ENCODE measurements around the gene ZCRB1.
"Not testable (repeated sequence)": the region's sequence is repeated elsewhere in the genome, so short reads cannot be mapped to it uniquely, and the experiment has no call there.

Gene ZCRB1, protein sequence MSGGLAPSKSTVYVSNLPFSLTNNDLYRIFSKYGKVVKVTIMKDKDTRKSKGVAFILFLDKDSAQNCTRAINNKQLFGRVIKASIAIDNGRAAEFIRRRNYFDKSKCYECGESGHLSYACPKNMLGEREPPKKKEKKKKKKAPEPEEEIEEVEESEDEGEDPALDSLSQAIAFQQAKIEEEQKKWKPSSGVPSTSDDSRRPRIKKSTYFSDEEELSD

DNA sequence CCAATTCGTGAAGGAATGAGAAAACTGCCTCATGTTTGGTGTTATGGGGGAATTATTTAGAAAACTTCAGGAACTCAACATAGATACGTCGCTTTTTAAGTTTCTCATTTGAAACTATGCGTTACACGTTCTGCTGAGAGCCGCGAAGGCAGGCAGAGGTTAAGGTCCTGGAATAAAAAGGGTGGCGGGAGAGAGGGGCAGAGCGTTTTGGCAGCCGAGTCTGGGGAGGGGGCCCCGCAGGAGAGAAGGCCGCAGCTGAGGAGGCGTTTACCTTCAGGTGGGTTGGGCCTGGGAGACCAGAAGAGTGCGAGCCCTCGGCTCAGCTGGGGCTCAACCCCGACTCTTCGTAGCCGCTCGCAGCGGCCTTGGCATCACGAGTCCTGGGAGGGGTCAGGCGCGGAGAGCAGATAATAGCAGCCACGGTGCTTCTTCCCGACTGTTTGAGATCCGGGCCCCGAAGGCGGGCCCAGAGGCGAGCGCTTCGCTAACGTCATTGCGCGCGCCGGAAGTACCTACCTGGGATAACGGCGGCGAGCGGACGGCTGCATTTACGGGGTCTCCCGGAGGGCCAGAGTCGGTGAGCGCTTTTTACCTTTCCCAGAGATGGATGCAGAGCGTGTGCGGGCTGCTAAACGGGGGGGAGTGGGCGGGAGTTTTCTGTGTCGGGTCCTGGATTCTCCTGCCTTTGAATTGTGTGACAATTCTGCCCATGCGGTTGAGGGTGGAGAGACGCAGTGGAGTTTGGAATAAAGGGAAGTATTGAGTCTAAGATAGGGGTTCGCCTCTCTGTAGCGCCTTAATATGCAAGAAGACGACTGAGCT lies at the start of gene ZCRB1, which contains the start of gene PPHLN1:
Gene ZCRB1, minus strand, starts transcription at position 442 of the 822 bp plus-strand sequence. CDS start 1,992 bp downstream, outside the sequence.
Gene PPHLN1, plus strand, starts transcription at position 515 of the 822 bp plus-strand sequence. CDS start 9,736 bp downstream, outside the sequence.
- Histone ChIP-seq H3K27me3 (ENCODE audit: control insufficient read depth, insufficient read depth, low read length) (no peaks in the 10 kb centered on the region), H3K4me1 (ENCODE audit: control insufficient read depth, insufficient read depth, low read length) (no peaks in the 10 kb centered on the region), H3K9ac (ENCODE audit: low read depth, low read length) (peak within 1 kb of the TSS; percentile 91), H3K4me3 (ENCODE audit: low read depth, low read length) (peak within 1 kb of the TSS; percentile 93), H3K9me3 (ENCODE audit: control insufficient read depth, insufficient read depth, low read length) (no peaks in the 10 kb centered on the region), H3K36me3 (ENCODE audit: control insufficient read depth, insufficient read depth, low read length) (no peaks in the 10 kb centered on the region)

DNA sequence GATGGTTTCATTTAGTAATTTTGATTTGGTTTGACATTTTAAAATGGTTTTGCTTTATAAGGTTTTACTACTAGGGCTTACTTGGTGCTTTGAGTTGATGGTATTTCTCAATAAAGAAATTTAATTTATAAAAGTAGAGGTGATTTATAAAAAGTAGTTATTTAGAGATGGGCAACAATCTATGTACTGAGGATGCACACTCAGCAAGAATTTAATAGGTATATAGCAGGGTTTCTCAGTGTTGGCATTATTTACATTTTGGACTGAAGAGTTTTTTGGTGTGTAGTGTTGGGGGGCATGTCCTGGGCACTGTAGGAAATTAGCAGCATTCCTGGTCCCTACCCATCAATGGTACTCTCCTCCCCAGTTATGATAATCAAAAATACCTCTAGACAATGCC lies 47.8 kb upstream of the ZCRB1 start:
- Histone ChIP-seq H3K9ac (ENCODE audit: low read depth, low read length) (no peak overlapping the region), H3K9me3 (ENCODE audit: control insufficient read depth, insufficient read depth, low read length) (no peaks in the 10 kb centered on the region), H3K27me3 (ENCODE audit: control insufficient read depth, insufficient read depth, low read length) (no peaks in the 10 kb centered on the region), H3K4me1 (ENCODE audit: control insufficient read depth, insufficient read depth, low read length) (peaks cover 20% of the 10 kb centered on the region), H3K36me3 (ENCODE audit: control insufficient read depth, insufficient read depth, low read length) (peaks cover 2% of the 10 kb centered on the region), H3K4me3 (ENCODE audit: low read depth, low read length) (no peak overlapping the region)

DNA sequence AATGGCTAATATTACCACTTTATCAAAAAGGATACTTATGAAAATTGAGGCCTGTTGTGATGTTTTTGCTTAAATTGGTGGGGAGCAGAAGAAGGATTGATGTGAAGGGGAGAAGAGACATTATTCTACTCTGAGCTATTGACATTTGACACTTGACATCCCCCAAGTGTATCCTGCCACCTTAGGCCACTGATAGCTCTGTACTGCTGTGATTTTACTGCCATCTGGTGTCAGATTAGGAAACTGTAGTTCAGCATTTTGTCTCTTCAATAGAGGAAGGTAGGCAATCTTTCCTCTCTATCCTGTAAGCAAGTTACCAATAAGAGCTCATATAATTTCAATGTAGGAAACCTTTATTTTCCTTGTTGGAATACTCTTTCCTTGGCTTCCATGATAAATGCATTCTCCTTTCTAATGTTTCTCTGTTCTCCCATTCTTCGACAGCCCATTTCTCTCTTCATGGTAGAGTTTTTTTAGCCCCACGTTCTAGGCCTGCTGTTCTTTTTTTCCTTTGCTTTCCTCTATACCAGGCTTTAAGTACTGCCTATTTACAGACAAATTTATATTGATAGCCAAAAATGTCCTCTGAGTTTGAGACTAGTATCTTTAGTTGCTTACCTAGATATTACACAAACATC lies 46.4 kb upstream of the ZCRB1 start:
- Histone ChIP-seq H3K9me3 (ENCODE audit: control insufficient read depth, insufficient read depth, low read length) (no peaks in the 10 kb centered on the region), H3K27me3 (ENCODE audit: control insufficient read depth, insufficient read depth, low read length) (no peaks in the 10 kb centered on the region), H3K9ac (ENCODE audit: low read depth, low read length) (no peak overlapping the region), H3K36me3 (ENCODE audit: control insufficient read depth, insufficient read depth, low read length) (peaks cover under 1% of the 10 kb centered on the region), H3K4me3 (ENCODE audit: low read depth, low read length) (no peak overlapping the region), H3K4me1 (ENCODE audit: control insufficient read depth, insufficient read depth, low read length) (peaks cover 20% of the 10 kb centered on the region)

DNA sequence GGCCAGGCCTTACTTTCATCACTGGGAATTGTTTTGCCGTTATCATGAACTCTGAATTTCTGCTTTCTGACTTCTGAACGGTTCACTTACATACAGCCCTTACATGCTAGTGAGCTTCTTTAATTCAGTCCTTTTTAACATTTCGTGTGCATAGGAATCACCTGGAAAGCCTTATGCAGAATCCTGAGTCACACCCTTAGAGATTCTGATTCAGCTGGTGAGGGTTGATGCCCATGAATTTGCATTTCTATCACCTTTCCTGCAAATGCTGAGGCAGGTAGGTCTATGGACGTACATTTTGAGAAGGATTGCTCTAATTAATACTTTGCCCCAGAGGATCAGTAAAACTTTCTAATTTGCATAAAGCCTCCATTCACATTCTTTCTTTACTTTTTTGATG lies 44.1 kb upstream of the ZCRB1 start:
- H3K27me3 ChIP-seq (ENCODE audit: control insufficient read depth, insufficient read depth, low read length), result no peaks in the 10 kb centered on the region
- no peak overlapping the region for H3K4me3 ChIP-seq (ENCODE audit: low read depth, low read length)
- no peaks in the 10 kb centered on the region for H3K36me3 ChIP-seq (ENCODE audit: control insufficient read depth, insufficient read depth, low read length)
- H3K9ac ChIP-seq (ENCODE audit: low read depth, low read length), result no peak overlapping the region
- H3K4me1 ChIP-seq (ENCODE audit: control insufficient read depth, insufficient read depth, low read length), result peaks cover 28% of the 10 kb centered on the region
- no peaks in the 10 kb centered on the region for H3K9me3 ChIP-seq (ENCODE audit: control insufficient read depth, insufficient read depth, low read length)

DNA sequence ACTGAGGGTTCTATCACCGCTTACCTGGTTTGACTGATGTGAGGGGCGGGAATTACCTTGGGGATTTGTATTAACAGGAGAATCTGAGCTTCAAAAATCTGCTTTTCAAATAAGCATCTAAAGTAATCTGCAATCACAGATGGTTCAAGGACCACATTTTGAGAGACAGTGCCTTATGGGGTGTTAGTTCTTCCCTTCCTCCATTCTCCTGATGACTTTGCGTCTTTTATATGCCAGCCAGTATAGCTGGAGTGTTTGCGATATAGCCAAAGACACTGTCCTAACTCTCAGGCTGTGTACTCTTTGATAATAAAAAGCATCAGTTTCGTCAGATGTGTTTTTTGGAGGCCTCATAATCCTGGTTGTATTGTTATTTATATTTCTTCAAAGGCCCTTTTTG lies 39.6 kb upstream of the ZCRB1 start:
- Histone ChIP-seq H3K4me1 (ENCODE audit: control insufficient read depth, insufficient read depth, low read length) (peaks cover 24% of the 10 kb centered on the region), H3K36me3 (ENCODE audit: control insufficient read depth, insufficient read depth, low read length) (no peaks in the 10 kb centered on the region), H3K9ac (ENCODE audit: low read depth, low read length) (no peak overlapping the region), H3K27me3 (ENCODE audit: control insufficient read depth, insufficient read depth, low read length) (no peaks in the 10 kb centered on the region), H3K9me3 (ENCODE audit: control insufficient read depth, insufficient read depth, low read length) (no peaks in the 10 kb centered on the region), H3K4me3 (ENCODE audit: low read depth, low read length) (no peak overlapping the region)

DNA sequence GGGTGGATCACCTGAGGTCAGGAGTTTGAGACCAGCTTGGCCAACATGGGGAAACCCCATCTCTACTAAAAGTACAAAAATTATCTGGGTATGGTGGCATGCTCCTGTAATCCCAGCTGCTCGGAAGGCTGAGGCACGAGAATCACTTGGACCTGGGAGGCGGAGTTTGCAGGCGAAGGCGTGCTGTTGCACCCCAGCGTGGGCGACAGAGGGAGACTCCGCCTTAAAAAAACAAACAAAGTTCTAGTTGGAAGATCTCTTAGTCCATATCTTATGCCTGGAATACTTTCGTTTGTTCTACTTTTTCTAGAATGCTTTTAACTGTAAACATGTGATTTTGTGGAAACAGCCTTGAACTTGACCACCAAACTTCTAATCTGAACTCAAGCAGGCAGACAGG lies 38.8 kb upstream of the ZCRB1 start:
- H3K9me3 ChIP-seq (ENCODE audit: control insufficient read depth, insufficient read depth, low read length), result no peaks in the 10 kb centered on the region
- no peak overlapping the region for H3K4me3 ChIP-seq (ENCODE audit: low read depth, low read length)
- H3K36me3 ChIP-seq (ENCODE audit: control insufficient read depth, insufficient read depth, low read length), result no peaks in the 10 kb centered on the region
- no peaks in the 10 kb centered on the region for H3K27me3 ChIP-seq (ENCODE audit: control insufficient read depth, insufficient read depth, low read length)
- peaks cover 18% of the 10 kb centered on the region for H3K4me1 ChIP-seq (ENCODE audit: control insufficient read depth, insufficient read depth, low read length)
- no peak overlapping the region for H3K9ac ChIP-seq (ENCODE audit: low read depth, low read length)

DNA sequence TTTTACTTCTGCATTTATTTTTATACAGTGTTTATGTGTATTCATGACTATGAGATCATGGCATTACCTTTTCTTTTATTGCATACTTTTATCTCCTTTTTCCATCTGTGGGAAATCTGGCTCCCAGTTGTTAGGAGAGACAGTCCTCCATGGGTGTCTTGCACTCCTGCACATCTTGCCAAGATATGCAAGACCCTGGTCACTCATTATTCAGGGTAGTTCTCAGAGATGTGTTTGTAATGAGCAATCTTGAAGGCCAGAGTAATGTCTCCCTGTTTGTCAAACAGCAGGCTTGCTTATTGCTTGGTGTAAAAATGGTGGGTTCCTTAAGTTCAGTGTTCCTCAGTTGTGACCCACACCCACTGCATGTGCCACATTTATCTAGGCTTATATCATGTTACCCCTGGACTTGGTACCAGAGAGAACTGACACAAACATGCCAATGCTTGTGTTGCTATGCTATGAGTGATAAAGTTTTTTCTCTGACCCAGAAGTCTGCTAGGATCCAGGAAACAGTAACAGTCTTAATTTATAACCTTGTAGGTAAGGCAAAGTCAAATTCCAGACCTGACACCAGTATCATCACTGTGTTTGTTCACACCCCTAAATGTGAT lies 36.9 kb upstream of the ZCRB1 start:
- Histone ChIP-seq H3K27me3 (ENCODE audit: control insufficient read depth, insufficient read depth, low read length) (no peaks in the 10 kb centered on the region), H3K9ac (ENCODE audit: low read depth, low read length) (no peak overlapping the region), H3K9me3 (ENCODE audit: control insufficient read depth, insufficient read depth, low read length) (no peaks in the 10 kb centered on the region), H3K4me3 (ENCODE audit: low read depth, low read length) (no peak overlapping the region), H3K36me3 (ENCODE audit: control insufficient read depth, insufficient read depth, low read length) (no peaks in the 10 kb centered on the region), H3K4me1 (ENCODE audit: control insufficient read depth, insufficient read depth, low read length) (peaks cover 9% of the 10 kb centered on the region)

DNA sequence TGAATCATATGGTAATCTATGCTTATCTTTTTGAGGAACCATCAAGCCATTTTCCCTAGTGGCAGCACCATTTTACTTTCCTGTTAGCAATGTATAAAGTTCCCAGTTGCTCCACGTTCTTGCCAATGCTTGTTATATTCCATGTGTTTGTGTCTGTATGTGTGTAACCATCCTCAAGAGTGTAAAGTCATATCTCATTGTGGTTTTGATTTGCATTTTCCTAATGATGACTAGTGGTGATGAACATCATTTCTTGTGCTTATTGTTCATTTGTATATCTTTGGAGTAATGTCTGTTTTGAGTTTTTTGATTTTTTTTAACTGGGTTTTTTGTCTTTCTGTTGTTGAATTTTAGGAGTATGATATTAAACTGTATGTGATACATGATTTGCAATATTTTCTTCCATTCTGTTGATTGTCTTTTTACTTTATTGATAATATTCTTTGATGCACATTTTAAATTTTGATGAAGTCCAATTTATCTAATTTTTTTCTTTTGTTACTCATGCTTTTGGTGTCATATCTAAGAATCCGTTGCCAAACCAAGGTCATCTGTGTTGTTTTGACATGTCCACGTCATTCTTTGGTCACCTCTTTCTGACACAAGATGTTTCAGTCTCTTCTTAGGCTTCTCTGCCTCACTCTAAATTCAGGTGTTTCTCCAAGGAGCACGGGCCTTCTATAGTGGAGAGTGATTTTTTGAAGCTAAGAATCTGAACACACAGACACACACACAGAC lies 36.2 kb upstream of the ZCRB1 start:
- H3K36me3 ChIP-seq (ENCODE audit: control insufficient read depth, insufficient read depth, low read length), result no peaks in the 10 kb centered on the region
- H3K4me3 ChIP-seq (ENCODE audit: low read depth, low read length), result no peak overlapping the region
- no peaks in the 10 kb centered on the region for H3K27me3 ChIP-seq (ENCODE audit: control insufficient read depth, insufficient read depth, low read length)
- H3K4me1 ChIP-seq (ENCODE audit: control insufficient read depth, insufficient read depth, low read length), result peaks cover 9% of the 10 kb centered on the region
- H3K9me3 ChIP-seq (ENCODE audit: control insufficient read depth, insufficient read depth, low read length), result no peaks in the 10 kb centered on the region
- no peak overlapping the region for H3K9ac ChIP-seq (ENCODE audit: low read depth, low read length)

DNA sequence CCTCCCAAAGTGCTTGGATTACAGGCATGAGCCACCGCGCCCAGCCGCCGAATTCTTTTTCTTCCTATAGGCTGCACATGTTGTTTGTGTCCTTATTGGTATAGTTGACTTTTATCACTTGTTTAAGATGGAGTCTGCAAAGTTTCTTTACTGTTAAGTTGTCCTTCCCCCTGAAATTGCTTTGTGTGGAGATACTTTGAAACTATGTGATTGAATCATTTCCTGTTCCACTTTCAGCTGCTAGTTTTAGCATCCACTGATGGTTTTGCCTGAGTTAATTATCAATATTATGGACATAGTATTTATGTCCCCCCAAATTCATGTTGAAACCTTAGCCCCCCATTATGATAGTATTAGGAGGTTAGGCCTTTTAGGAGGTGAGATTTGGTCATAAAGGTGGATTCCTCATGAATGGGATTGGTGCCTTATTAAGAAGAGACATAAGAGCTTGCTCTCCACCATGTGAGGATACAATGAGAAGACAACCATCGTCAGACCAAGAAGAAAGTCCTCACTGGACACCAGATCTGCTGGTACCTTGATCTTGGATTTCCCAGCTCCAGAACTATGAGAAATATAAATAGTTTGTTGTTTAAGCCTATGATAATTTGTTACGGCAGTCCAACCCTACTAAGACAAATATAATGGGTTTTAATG lies 35.0 kb upstream of the ZCRB1 start:
- Histone ChIP-seq H3K4me3 (ENCODE audit: low read depth, low read length) (no peak overlapping the region), H3K9me3 (ENCODE audit: control insufficient read depth, insufficient read depth, low read length) (no peaks in the 10 kb centered on the region), H3K36me3 (ENCODE audit: control insufficient read depth, insufficient read depth, low read length) (no peaks in the 10 kb centered on the region), H3K4me1 (ENCODE audit: control insufficient read depth, insufficient read depth, low read length) (peaks cover 9% of the 10 kb centered on the region), H3K27me3 (ENCODE audit: control insufficient read depth, insufficient read depth, low read length) (no peaks in the 10 kb centered on the region), H3K9ac (ENCODE audit: low read depth, low read length) (no peak overlapping the region)

DNA sequence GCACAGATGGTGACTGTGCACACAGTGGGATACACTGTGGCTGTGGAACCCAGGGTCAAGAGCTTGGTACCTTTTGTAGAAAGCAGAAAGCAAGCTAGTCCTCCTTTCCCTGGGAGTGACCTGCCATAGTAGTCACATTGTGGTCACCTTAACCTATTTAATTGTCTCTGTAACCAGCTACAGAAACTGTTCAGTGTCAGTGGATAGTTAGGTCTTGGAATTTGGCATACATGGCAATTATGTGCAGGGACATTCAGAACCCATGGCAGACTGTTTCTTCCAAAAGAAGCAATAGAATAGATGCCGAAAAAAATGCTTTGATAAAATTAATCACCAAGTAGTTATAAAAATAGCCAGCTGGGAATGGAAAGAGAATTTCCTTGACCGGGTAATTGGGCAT lies 30.4 kb upstream of the ZCRB1 start:
- Histone ChIP-seq H3K9me3 (ENCODE audit: control insufficient read depth, insufficient read depth, low read length) (no peaks in the 10 kb centered on the region), H3K4me1 (ENCODE audit: control insufficient read depth, insufficient read depth, low read length) (no peaks in the 10 kb centered on the region), H3K27me3 (ENCODE audit: control insufficient read depth, insufficient read depth, low read length) (no peaks in the 10 kb centered on the region), H3K4me3 (ENCODE audit: low read depth, low read length) (no peak overlapping the region), H3K36me3 (ENCODE audit: control insufficient read depth, insufficient read depth, low read length) (no peaks in the 10 kb centered on the region), H3K9ac (ENCODE audit: low read depth, low read length) (no peak overlapping the region)

DNA sequence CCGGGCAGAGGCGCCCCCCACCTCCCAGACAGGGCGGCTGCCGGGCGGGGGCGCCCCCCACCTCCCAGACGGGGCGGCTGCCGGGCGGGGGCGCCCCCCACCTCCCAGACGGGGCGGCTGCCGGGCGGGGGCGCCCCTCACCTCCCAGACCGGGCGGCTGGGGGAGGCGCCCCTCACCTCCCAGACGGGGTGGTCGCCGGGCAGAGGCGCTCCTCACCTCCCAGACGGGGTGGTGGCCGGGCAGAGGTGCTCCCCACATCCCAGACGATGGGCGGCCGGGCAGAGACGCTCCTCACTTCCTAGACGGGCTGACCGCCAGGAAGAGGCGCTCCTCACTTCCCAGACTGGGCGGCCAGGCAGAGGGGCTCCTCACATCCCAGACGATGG lies 24.1 kb upstream of the ZCRB1 start:
- not testable (repeated sequence) for H3K36me3 ChIP-seq (ENCODE audit: control insufficient read depth, insufficient read depth, low read length); H3K4me3 ChIP-seq (ENCODE audit: low read depth, low read length); H3K27me3 ChIP-seq (ENCODE audit: control insufficient read depth, insufficient read depth, low read length); H3K4me1 ChIP-seq (ENCODE audit: control insufficient read depth, insufficient read depth, low read length); H3K9ac ChIP-seq (ENCODE audit: low read depth, low read length); H3K9me3 ChIP-seq (ENCODE audit: control insufficient read depth, insufficient read depth, low read length)

All from iPS-15b (cell line).